Heart left ventricle (tissue), 13 donors: ENCODE measurements around the gene TSSC4.

Source experiments
- CTCF ChIP-seq, 12 donors: fragments of 200-600 bp; sonication (generic) in 4 of 12; IDR thresholded peaks; one replicate each; pipeline versions ENCODE4 v1.5.0 to v1.8.0; 2018 to 2022; ENCODE audit warnings: antibody characterized with exemption in 12 of 12, mild to moderate bottlenecking in 5 of 12
- POLR2A ChIP-seq, 2 donors: fragments of 450-650 bp; IDR thresholded peaks; one replicate each; pipeline ENCODE4 v1.6.1; 2017; ENCODE audit warnings: antibody characterized with exemption in 2 of 2, mild to moderate bottlenecking in 2 of 2, moderate library complexity in 2 of 2
- donor health status: ischemic (EF 13 %, LVEDD 7.1; RV severe dilation, severe dysfunction).
- donor health status: DM: no; HTN: yes; CAD: no.
- donor health status: DM: no; HTN: no; CAD: no.
- donor health status: ischemic (EF 25% LVEDD 6.9; RV normal size, moderate dysfunction).
- donor health status: ischemic (EF 25% LVEDD 5.7; RV mildly dilated, moderate dysfunction).
- donor health status: ischemic (EF 35%, LVEDD 5.7; RV mildly dilated, moderate dysfunction).
- donor health status: nonischemic (EF 11% LVEDD 7.7; RV severe dilation, severe dysfunction).
- donor health status: DM: yes; HTN: yes; CAD: no.
- donor health status: PGD.
- donor health status: ischemic (EF 29% LVEDD 5.4; RV normal size, mild dysfunction).
- donor health status: nonischemic (EF 23%, LVEDD 6.1; RV moderate dilation, normal function).

- no peak for TF ChIP-seq POLR2A (IDR thresholded peaks at IDR 0.05)
- TF ChIP-seq CTCF (IDR thresholded peaks at IDR 0.05): no peak
Observed at GRCh38 chr11:2418693-2419360, 18.3 kb downstream of the TSSC4 start.
